GM23248 (cell line): ENCODE results near the gene ADAM8. TPM values are rescaled to one million over a fixed set of nuclear protein-coding genes. Genes with fewer than 3 reads are reported as not detected.
"Not testable (repeated sequence)": the region's sequence is repeated elsewhere in the genome, so short reads cannot be mapped to it uniquely, and the experiment has no call there.

Experiments
- DNase-seq: peaks from one replicate; pipeline ENCODE4 v3.0.0-alpha.2; 2015
- H2AFZ ChIP-seq: fragments of 200-600 bp; sonication (generic); 2 replicates; pipeline ENCODE4 v1.6.1; 2016; ENCODE audit warnings: antibody characterized with exemption
- H3F3A ChIP-seq: fragments of 200-600 bp; sonication (generic); 2 replicates; pipeline ENCODE4 v1.6.1; 2016; ENCODE audit warnings: mild to moderate bottlenecking, antibody characterized with exemption, mixed run types; ENCODE audit not compliant: insufficient read depth
- H3K27ac ChIP-seq: fragments of 200-600 bp; sonication (generic); 2 replicates; pipeline ENCODE4 v1.5.1; 2016; ENCODE audit warnings: mild to moderate bottlenecking
- H3K27me3 ChIP-seq: fragments of 200-600 bp; sonication (generic); replicated peaks from 2 replicates; pipeline ENCODE4 v1.6.1; 2016; ENCODE audit warnings: mild to moderate bottlenecking; ENCODE audit not compliant: insufficient read depth
- H3K36me3 ChIP-seq: fragments of 200-600 bp; sonication (generic); 2 replicates; pipeline ENCODE4 v1.6.1; 2016; ENCODE audit warnings: low read depth, mild to moderate bottlenecking
- H3K4me1 ChIP-seq: fragments of 200-600 bp; sonication (generic); 2 replicates; pipeline ENCODE4 v1.6.1; 2016; ENCODE audit warnings: mild to moderate bottlenecking; ENCODE audit not compliant: insufficient read depth
- H3K4me2 ChIP-seq: fragments of 200-600 bp; sonication (generic); one replicate; pipeline ENCODE4 v1.6.1; 2016; ENCODE audit warnings: mild to moderate bottlenecking; ENCODE audit not compliant: unreplicated experiment
- H3K4me3 ChIP-seq: fragments of 200-600 bp; sonication (generic); 2 replicates; pipeline ENCODE4 v1.5.1; 2016; ENCODE audit warnings: mild to moderate bottlenecking
- H3K79me2 ChIP-seq: fragments of 200-600 bp; sonication (generic); 2 replicates; pipeline ENCODE4 v1.6.1; 2016; ENCODE audit warnings: mild to moderate bottlenecking; ENCODE audit not compliant: insufficient read depth
- H3K9ac ChIP-seq: fragments of 200-600 bp; sonication (generic); 2 replicates; pipeline ENCODE4 v1.6.1; 2016; ENCODE audit warnings: mild to moderate bottlenecking
- H3K9me2 ChIP-seq: fragments of 200-600 bp; sonication (generic); 2 replicates; pipeline ENCODE4 v1.6.1; 2016; ENCODE audit warnings: mixed run types, mild to moderate bottlenecking, moderate library complexity; ENCODE audit not compliant: insufficient read depth
- H3K9me3 ChIP-seq: fragments of 200-600 bp; sonication (generic); one replicate; pipeline ENCODE4 v1.6.1; 2017; ENCODE audit warnings: low read depth
- H4K20me1 ChIP-seq: fragments of 200-600 bp; sonication (generic); 2 replicates; pipeline ENCODE4 v1.6.0; 2016; ENCODE audit not compliant: insufficient read depth
- EZH2 ChIP-seq: fragments of 200-600 bp; sonication (generic); IDR thresholded peaks from 2 replicates; pipeline ENCODE4 v1.6.1; 2018; ENCODE audit warnings: antibody characterized with exemption, mild to moderate bottlenecking; ENCODE audit not compliant: insufficient read depth, poor library complexity, severe bottlenecking
- EZH2phosphoT487 ChIP-seq: fragments of 200-600 bp; sonication (generic); IDR thresholded peaks from 2 replicates; pipeline ENCODE4 v1.6.1; 2018; ENCODE audit warnings: antibody characterized with exemption, moderate library complexity, mild to moderate bottlenecking, low read depth; ENCODE audit not compliant: insufficient read depth
- WGBS, 2 experiments: methylation state at CpG; one replicate each; pipeline ENCODE4 v1.1.6; 2015 to 2017; ENCODE audit warnings: low lambda C conversion rate in 2 of 2, low coverage in 1 of 2; ENCODE audit errors: missing lambda C conversion rate in 2 of 2; 5-methylcytosine and 5-hydroxymethylcytosine counted together
- in situ Hi-C: fragments of 300-500 bp; cut with MboI; formaldehyde crosslinking; loops from 2 replicates; pipeline ENCODE4 v1.15.0; 2020
- polyA plus RNA-seq: library from polyadenylated mRNA; unstranded; fragments of >200 nt; fragmentation: Nextera tagmentation; extraction: Ambion mirVana; gene quantifications from 2 replicates; pipeline ENCODE4 v1.2.1, GENCODE V29; 2016
- total RNA-seq: library from RNA; depleted of rRNA; stranded (reverse); fragments of >200 nt; shearing (Covaris generic); gene quantifications from 2 replicates; pipeline ENCODE4 v1.2.3, GENCODE V29; 2014

ADAM8 gene
- total and polyA plus RNA-seq, 2 experiments from 2014 or later, result 0.76 TPM; not detected in 1

- no peak overlapping the region for H3K9ac ChIP-seq
- no peak for DNase-seq
- no peaks in the 10 kb centered on the region for H4K20me1 ChIP-seq
- H3K36me3 ChIP-seq, result no peaks in the 10 kb centered on the region
- TF ChIP-seq EZH2 (no peak), EZH2phosphoT487 (no peak)
- in situ Hi-C loops, result no loop called here
- H3K4me1 ChIP-seq, result no peaks in the 10 kb centered on the region
- WGBS, 2 experiments, result 70 to 71% methylated on average over 25 of the region's 25 CpGs
- no peak overlapping the region for H3K4me2 ChIP-seq
- H3K4me3 ChIP-seq, result no peak overlapping the region
- no peak overlapping the region for H2AFZ ChIP-seq
- no peak overlapping the region for H3K27ac ChIP-seq
- H3K9me2 ChIP-seq, result no peaks in the 10 kb centered on the region
- peaks cover 31% of the 10 kb centered on the region for H3K27me3 ChIP-seq
- H3K9me3 ChIP-seq, result no peaks in the 10 kb centered on the region
- H3K79me2 ChIP-seq, result no peaks in the 10 kb centered on the region
- no peaks in the 10 kb centered on the region for H3F3A ChIP-seq
Observed at GRCh38 chr10:133224756-133225372, 51.8 kb downstream of the ADAM8 start.

GRCh38 chr10:133224076-133224475, 52.6 kb downstream of the ADAM8 start:
- no peaks in the 10 kb centered on the region for H3F3A ChIP-seq
- TF ChIP-seq EZH2phosphoT487, result no peak
- no peak for TF ChIP-seq EZH2
- no peaks in the 10 kb centered on the region for H3K36me3 ChIP-seq
- H4K20me1 ChIP-seq, result no peaks in the 10 kb centered on the region
- H3K9me3 ChIP-seq, result no peaks in the 10 kb centered on the region
- in situ Hi-C loops, result no loop called here
- H3K4me2 ChIP-seq, result no peak overlapping the region
- H3K9ac ChIP-seq, result no peak overlapping the region
- no peaks in the 10 kb centered on the region for H3K4me1 ChIP-seq
- H3K27ac ChIP-seq, result no peak overlapping the region
- H3K79me2 ChIP-seq, result no peaks in the 10 kb centered on the region
- DNase-seq, result no peak
- no peak overlapping the region for H3K4me3 ChIP-seq
- peaks cover 26% of the 10 kb centered on the region for H3K27me3 ChIP-seq
- H3K9me2 ChIP-seq, result no peaks in the 10 kb centered on the region
- no peak overlapping the region for H2AFZ ChIP-seq
- 23 to 25% methylated on average over 14 of the region's 14 CpGs for WGBS, 2 experiments

GRCh38 chr10:133221756-133222155, 54.9 kb downstream of the ADAM8 start:
- H3K9me3 ChIP-seq, H3K4me3 ChIP-seq, H3F3A ChIP-seq, H3K4me2 ChIP-seq, H3K4me1 ChIP-seq, H2AFZ ChIP-seq, DNase-seq, H3K79me2 ChIP-seq, H4K20me1 ChIP-seq, H3K36me3 ChIP-seq, H3K9me2 ChIP-seq, H3K27me3 ChIP-seq, H3K27ac ChIP-seq, H3K9ac ChIP-seq, in situ Hi-C loops: not testable (repeated sequence)
- 78 to 79% methylated on average over 14 to 19 of the region's 22 CpGs for WGBS, 2 experiments

DNA sequence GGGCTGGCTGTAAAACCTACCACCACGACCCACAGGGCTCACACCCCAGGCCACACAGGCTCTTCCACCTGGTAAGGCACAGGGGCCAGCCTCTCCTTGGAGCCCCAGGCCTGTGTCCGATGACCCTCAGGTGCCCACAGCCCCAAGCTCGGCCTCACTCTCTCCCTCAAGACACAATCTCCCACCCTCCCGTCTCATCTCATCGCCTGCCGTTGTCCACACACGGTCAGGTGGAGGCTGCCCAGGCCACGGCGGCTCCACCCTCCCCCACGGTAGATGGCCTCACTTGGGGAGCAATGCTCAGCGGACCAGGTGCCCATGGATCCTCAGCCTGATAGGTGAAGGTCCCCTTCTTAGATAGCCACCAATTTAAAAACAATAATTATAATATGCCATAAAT, 55.3 kb downstream of the ADAM8 start:
- TF ChIP-seq EZH2 (no peak), EZH2phosphoT487 (no peak)
- peaks cover 7% of the 10 kb centered on the region for H3K27me3 ChIP-seq
- no peak for DNase-seq
- H3K79me2 ChIP-seq, result no peaks in the 10 kb centered on the region
- H3K4me1 ChIP-seq, result no peaks in the 10 kb centered on the region
- no peaks in the 10 kb centered on the region for H3K9me2 ChIP-seq
- no peaks in the 10 kb centered on the region for H4K20me1 ChIP-seq
- H2AFZ ChIP-seq, result no peak overlapping the region
- H3K4me3 ChIP-seq, result no peak overlapping the region
- no peak overlapping the region for H3K4me2 ChIP-seq
- H3F3A ChIP-seq, result no peaks in the 10 kb centered on the region
- H3K9me3 ChIP-seq, result no peaks in the 10 kb centered on the region
- in situ Hi-C loops, result no loop called here
- no peak overlapping the region for H3K27ac ChIP-seq
- WGBS, 2 experiments, result 72% methylated on average over 11 of the region's 11 CpGs
- H3K36me3 ChIP-seq, result no peaks in the 10 kb centered on the region
- H3K9ac ChIP-seq, result no peak overlapping the region

DNA sequence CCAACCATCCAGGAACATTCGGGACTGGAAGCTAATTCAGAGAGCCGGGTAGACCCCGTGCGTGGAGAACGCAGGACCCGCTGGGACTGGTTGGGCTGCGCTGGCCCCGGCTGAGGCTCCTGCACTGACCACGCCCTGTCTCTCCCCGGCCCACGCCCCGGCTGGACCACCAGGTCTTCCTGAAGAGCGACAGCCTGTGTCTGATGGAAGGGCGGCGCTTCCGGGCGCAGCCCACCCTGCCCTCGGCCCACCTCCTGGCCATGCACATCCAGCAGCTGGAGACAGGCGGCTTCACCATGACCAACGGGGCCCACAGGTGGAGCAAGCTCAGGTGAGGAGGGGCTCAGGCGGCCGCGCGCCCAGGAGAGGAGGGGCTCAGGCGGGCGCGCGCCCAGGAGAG, 56.9 kb downstream of the ADAM8 start:
- TF ChIP-seq EZH2phosphoT487 (no peak), EZH2 (no peak)
- Histone ChIP-seq H3K9me3 (no peaks in the 10 kb centered on the region), H3K79me2 (no peaks in the 10 kb centered on the region), H3K9ac (no peak overlapping the region), H3K36me3 (no peaks in the 10 kb centered on the region), H4K20me1 (no peaks in the 10 kb centered on the region), H3K27ac (no peak overlapping the region), H3K27me3 (no peaks in the 10 kb centered on the region; the same call in none of the 2 replicates), H3K4me2 (no peak overlapping the region), H3K4me3 (no peak overlapping the region), H3K9me2 (no peaks in the 10 kb centered on the region), H2AFZ (no peak overlapping the region), H3F3A (no peaks in the 10 kb centered on the region), H3K4me1 (no peaks in the 10 kb centered on the region)
- WGBS, 2 experiments, result 8 to 11% methylated on average over 21 to 22 of the region's 28 CpGs
- DNase-seq, result no peak
- in situ Hi-C loops, result no loop called here
